NCI-H774 (cell line): Measurements from ENCODE around the gene IRAK2.
"Not testable (repeated sequence)": the region's sequence is repeated elsewhere in the genome, so short reads cannot be mapped to it uniquely, and the experiment has no call there.

Experiments
- DNase-seq: peaks from one replicate; lab custom pipeline; 2025; lab: John Stamatoyannopoulos, UW

Gene IRAK2

GRCh38 chr3:10164546-10165393 is at the start of gene IRAK2:
Gene IRAK2 (plus strand): TSS chr3:10164919. CDS start chr3:10164955, 36 bp downstream.
- peak; percentile 15 for DNase-seq

GRCh38 chr3:10115326-10116137 is 49.2 kb upstream of the IRAK2 start, which contains the start of gene BRK1:
Gene BRK1 (plus strand): TSS chr3:10115675. CDS start chr3:10115702, 27 bp downstream.
- peak; percentile 91 for DNase-seq

- no peak for DNase-seq
These were observed 48.6 kb upstream of the IRAK2 start for GRCh38 chr3:10116138-10116460.

GRCh38 chr3:10116928-10117327 is 47.8 kb upstream of the IRAK2 start:
- no peak for DNase-seq

GRCh38 chr3:10119376-10119775 is 45.3 kb upstream of the IRAK2 start:
- no peak for DNase-seq

- DNase-seq = no peak
These were observed 43.7 kb upstream of the IRAK2 start for GRCh38 chr3:10121064-10121463.

GRCh38 chr3:10122724-10123123 is 42.0 kb upstream of the IRAK2 start:
- DNase-seq = no peak

- DNase-seq = not testable (repeated sequence)
These were observed 28.8 kb upstream of the IRAK2 start for GRCh38 chr3:10135872-10136271.

GRCh38 chr3:10136426-10137005 is 28.2 kb upstream of the IRAK2 start:
- no peak for DNase-seq

- no peak for DNase-seq
These were observed 27.5 kb upstream of the IRAK2 start for GRCh38 chr3:10137178-10137577.

- DNase-seq = no peak
These were observed 23.6 kb upstream of the IRAK2 start for GRCh38 chr3:10140996-10141546.

GRCh38 chr3:10142707-10143560 is 21.8 kb upstream of the IRAK2 start:
- DNase-seq = no peak

- no peak for DNase-seq
These were observed 19.0 kb upstream of the IRAK2 start for GRCh38 chr3:10145685-10146084.

GRCh38 chr3:10149226-10149625 is 15.5 kb upstream of the IRAK2 start:
- DNase-seq = no peak

GRCh38 chr3:10150987-10151386 is 13.7 kb upstream of the IRAK2 start:
- DNase-seq = no peak

GRCh38 chr3:10154335-10155122 is 10.2 kb upstream of the IRAK2 start:
- no peak for DNase-seq

- DNase-seq = no peak
These were observed 9.6 kb upstream of the IRAK2 start for GRCh38 chr3:10155123-10155472.

GRCh38 chr3:10155658-10156057 is 9.1 kb upstream of the IRAK2 start:
- DNase-seq = no peak

GRCh38 chr3:10157031-10157430 is 7.7 kb upstream of the IRAK2 start:
- no peak for DNase-seq

- not testable (repeated sequence) for DNase-seq
These were observed 6.2 kb upstream of the IRAK2 start for GRCh38 chr3:10158555-10158954.

GRCh38 chr3:10160346-10160745 is 4.4 kb upstream of the IRAK2 start:
- no peak for DNase-seq
